GM23338 (cell line): Measurements from ENCODE around the gene IDI1. TPM values are rescaled to one million over a fixed set of nuclear protein-coding genes. Genes with fewer than 3 reads are reported as not detected.

Experiments used
- ATAC-seq: fragments of 200-7000 bp; cut with Tn5 transposase; 3 replicates; pipeline ENCODE4 v1.9.1; 2020
- DNase-seq: peaks from one replicate; pipeline ENCODE4 v3.0.0-alpha.2; 2015; ENCODE audit warnings: low spot score
- H2AFZ ChIP-seq: fragments of 200-600 bp; sonication (generic); 2 replicates; pipeline ENCODE4 v1.8.0; 2016; ENCODE audit warnings: antibody characterized with exemption, mild to moderate bottlenecking, moderate library complexity
- H3F3A ChIP-seq: fragments of 200-600 bp; sonication (generic); replicated peaks from 2 replicates; pipeline ENCODE4 v1.8.0; 2017; ENCODE audit warnings: antibody characterized with exemption, mixed run types, low read depth
- H3K27ac ChIP-seq: fragments of 200-600 bp; sonication (generic); 2 replicates; pipeline ENCODE4 v1.6.1; 2016; ENCODE audit warnings: low read depth
- H3K27me3 ChIP-seq: fragments of 200-600 bp; sonication (generic); 2 replicates; pipeline ENCODE4 v1.8.0; 2016; ENCODE audit warnings: mild to moderate bottlenecking, mixed run types, moderate library complexity; ENCODE audit not compliant: insufficient read depth
- H3K36me3 ChIP-seq: fragments of 200-600 bp; sonication (generic); 2 replicates; pipeline ENCODE4 v1.8.0; 2016; ENCODE audit warnings: mild to moderate bottlenecking; ENCODE audit not compliant: insufficient read depth
- H3K4me1 ChIP-seq: fragments of 200-600 bp; sonication (generic); 2 replicates; pipeline ENCODE4 v1.8.0; 2016; ENCODE audit warnings: mild to moderate bottlenecking, moderate library complexity; ENCODE audit not compliant: insufficient read depth
- H3K4me2 ChIP-seq: fragments of 200-600 bp; sonication (generic); 2 replicates; pipeline ENCODE4 v1.7.1; 2017; ENCODE audit warnings: mixed run types
- H3K4me3 ChIP-seq: fragments of 200-600 bp; sonication (generic); 2 replicates; pipeline ENCODE4 v1.6.1; 2016; ENCODE audit warnings: mixed run types
- H3K79me2 ChIP-seq: fragments of 200-600 bp; sonication (generic); replicated peaks from 2 replicates; pipeline ENCODE4 v1.8.0; 2017; ENCODE audit warnings: mild to moderate bottlenecking; ENCODE audit not compliant: insufficient read depth
- H3K9me2 ChIP-seq: fragments of 200-600 bp; sonication (generic); 2 replicates; pipeline ENCODE4 v1.8.0; 2017; ENCODE audit not compliant: insufficient read depth
- H4K20me1 ChIP-seq: fragments of 200-600 bp; sonication (generic); replicated peaks from 2 replicates; pipeline ENCODE4 v1.8.0; 2017; ENCODE audit warnings: mild to moderate bottlenecking; ENCODE audit not compliant: insufficient read depth
- H3K27ac Mint-ChIP-seq: 2 replicates; pipeline ENCODE4 v1.8.0; 2020; ENCODE audit warnings: inconsistent platforms, mild to moderate bottlenecking, moderate library complexity, mixed read lengths
- H3K27me3 Mint-ChIP-seq: 3 replicates; pipeline ENCODE4 v1.8.0; 2022; ENCODE audit warnings: low read depth, mild to moderate bottlenecking, moderate library complexity, mixed read lengths, inconsistent platforms; ENCODE audit not compliant: insufficient read depth, poor library complexity
- H3K36me3 Mint-ChIP-seq: 3 replicates; pipeline ENCODE4 v1.8.0; 2021; ENCODE audit warnings: low read depth, mild to moderate bottlenecking, inconsistent platforms, moderate library complexity, mixed read lengths
- H3K4me1 Mint-ChIP-seq: 3 replicates; pipeline ENCODE4 v1.8.0; 2020; ENCODE audit warnings: mild to moderate bottlenecking, inconsistent platforms, mixed read lengths
- H3K4me3 Mint-ChIP-seq: 3 replicates; pipeline ENCODE4 v1.8.0; 2021; ENCODE audit warnings: moderate library complexity, mild to moderate bottlenecking, inconsistent platforms, mixed read lengths
- H3K9me3 Mint-ChIP-seq: 3 replicates; pipeline ENCODE4 v1.8.0; 2020; ENCODE audit warnings: moderate library complexity, mild to moderate bottlenecking, inconsistent platforms, mixed read lengths
- JUNB ChIP-seq: IDR thresholded peaks from one replicate; pipeline ENCODE4 v1.6.1; 2016; ENCODE audit warnings: antibody characterized with exemption; ENCODE audit not compliant: unreplicated experiment
- STAT1 ChIP-seq: IDR thresholded peaks from one replicate; pipeline ENCODE4 v1.6.1; 2016; ENCODE audit warnings: antibody characterized with exemption; ENCODE audit not compliant: unreplicated experiment
- ZNF114 ChIP-seq: fragments of 250-450 bp; sonication (Bioruptor Pico); IDR thresholded peaks from 2 replicates; pipeline ENCODE4 v1.5.0; 2020; ENCODE audit warnings: mild to moderate bottlenecking, moderate library complexity
- polyA plus RNA-seq: library from polyadenylated mRNA; unstranded; fragments of >200 nt; fragmentation: Nextera tagmentation; extraction: Ambion mirVana; gene quantifications from 2 replicates; pipeline ENCODE4 v1.2.1, GENCODE V29; 2016
- total RNA-seq: library from RNA; depleted of rRNA; stranded (reverse); fragments of >200 nt; shearing (Covaris generic); gene quantifications from 2 replicates; pipeline ENCODE4 v1.2.3, GENCODE V29; 2014
- TF ChIP-seq, protein P1 (sequence below): fragments of 250-450 bp; sonication (Bioruptor Pico); IDR thresholded peaks from 2 replicates; pipeline ENCODE4 v1.5.0; 2020; ENCODE audit warnings: mild to moderate bottlenecking, moderate library complexity

IDI1 gene
- total and polyA plus RNA-seq, 2 experiments from 2014 or later, result 119 to 154 TPM

DNA sequence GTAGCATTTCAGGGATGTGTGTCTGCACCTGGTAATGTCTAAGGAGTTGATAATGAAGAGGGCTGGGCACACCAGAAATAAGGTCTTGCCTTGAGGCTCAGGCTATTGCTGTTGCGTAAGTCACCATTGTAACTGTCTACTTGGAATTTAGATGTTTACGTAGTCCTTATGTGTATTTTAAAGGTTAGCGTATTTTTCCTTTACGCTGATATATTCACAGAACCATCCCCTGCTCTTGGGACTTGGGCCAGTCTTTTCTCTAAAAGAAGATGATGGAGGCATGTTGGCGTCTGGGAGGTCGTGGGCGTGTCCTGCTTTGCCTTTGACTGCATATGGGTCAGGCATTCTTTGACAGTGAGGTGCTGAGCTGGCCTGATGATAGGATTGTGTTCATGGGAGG is 22.0 kb upstream of the IDI1 start:
- Mint-ChIP-seq H3K9me3 (no peaks in the 10 kb centered on the region), H3K36me3 (peaks cover 8% of the 10 kb centered on the region), H3K27ac (peak overlapping the region; percentile 19; the same call in 1 of the 2 replicates), H3K4me1 (peaks cover 4% of the 10 kb centered on the region; the same call in 2 of the 3 replicates), H3K4me3 (no peak overlapping the region), H3K27me3 (peaks cover 2% of the 10 kb centered on the region)
- no peaks in the 10 kb centered on the region; the same call in 1 of the 2 replicates for H3K4me1 ChIP-seq
- peaks cover 7% of the 10 kb centered on the region; the same call in 1 of the 2 replicates for H4K20me1 ChIP-seq
- H3K27ac ChIP-seq, result no peak overlapping the region
- H3K36me3 ChIP-seq, result no peaks in the 10 kb centered on the region
- no peaks in the 10 kb centered on the region for H3K27me3 ChIP-seq
- H3K79me2 ChIP-seq, result peaks cover 10% of the 10 kb centered on the region
- H3K9me2 ChIP-seq, result no peaks in the 10 kb centered on the region
- DNase-seq (peak; percentile 57), ATAC-seq (peak; percentile 76)
- H3K4me2 ChIP-seq, result no peak overlapping the region
- no peaks in the 10 kb centered on the region for H3F3A ChIP-seq
- TF ChIP-seq JUNB (no peak), STAT1 (no peak)
- TF ChIP-seq, protein P1, sequence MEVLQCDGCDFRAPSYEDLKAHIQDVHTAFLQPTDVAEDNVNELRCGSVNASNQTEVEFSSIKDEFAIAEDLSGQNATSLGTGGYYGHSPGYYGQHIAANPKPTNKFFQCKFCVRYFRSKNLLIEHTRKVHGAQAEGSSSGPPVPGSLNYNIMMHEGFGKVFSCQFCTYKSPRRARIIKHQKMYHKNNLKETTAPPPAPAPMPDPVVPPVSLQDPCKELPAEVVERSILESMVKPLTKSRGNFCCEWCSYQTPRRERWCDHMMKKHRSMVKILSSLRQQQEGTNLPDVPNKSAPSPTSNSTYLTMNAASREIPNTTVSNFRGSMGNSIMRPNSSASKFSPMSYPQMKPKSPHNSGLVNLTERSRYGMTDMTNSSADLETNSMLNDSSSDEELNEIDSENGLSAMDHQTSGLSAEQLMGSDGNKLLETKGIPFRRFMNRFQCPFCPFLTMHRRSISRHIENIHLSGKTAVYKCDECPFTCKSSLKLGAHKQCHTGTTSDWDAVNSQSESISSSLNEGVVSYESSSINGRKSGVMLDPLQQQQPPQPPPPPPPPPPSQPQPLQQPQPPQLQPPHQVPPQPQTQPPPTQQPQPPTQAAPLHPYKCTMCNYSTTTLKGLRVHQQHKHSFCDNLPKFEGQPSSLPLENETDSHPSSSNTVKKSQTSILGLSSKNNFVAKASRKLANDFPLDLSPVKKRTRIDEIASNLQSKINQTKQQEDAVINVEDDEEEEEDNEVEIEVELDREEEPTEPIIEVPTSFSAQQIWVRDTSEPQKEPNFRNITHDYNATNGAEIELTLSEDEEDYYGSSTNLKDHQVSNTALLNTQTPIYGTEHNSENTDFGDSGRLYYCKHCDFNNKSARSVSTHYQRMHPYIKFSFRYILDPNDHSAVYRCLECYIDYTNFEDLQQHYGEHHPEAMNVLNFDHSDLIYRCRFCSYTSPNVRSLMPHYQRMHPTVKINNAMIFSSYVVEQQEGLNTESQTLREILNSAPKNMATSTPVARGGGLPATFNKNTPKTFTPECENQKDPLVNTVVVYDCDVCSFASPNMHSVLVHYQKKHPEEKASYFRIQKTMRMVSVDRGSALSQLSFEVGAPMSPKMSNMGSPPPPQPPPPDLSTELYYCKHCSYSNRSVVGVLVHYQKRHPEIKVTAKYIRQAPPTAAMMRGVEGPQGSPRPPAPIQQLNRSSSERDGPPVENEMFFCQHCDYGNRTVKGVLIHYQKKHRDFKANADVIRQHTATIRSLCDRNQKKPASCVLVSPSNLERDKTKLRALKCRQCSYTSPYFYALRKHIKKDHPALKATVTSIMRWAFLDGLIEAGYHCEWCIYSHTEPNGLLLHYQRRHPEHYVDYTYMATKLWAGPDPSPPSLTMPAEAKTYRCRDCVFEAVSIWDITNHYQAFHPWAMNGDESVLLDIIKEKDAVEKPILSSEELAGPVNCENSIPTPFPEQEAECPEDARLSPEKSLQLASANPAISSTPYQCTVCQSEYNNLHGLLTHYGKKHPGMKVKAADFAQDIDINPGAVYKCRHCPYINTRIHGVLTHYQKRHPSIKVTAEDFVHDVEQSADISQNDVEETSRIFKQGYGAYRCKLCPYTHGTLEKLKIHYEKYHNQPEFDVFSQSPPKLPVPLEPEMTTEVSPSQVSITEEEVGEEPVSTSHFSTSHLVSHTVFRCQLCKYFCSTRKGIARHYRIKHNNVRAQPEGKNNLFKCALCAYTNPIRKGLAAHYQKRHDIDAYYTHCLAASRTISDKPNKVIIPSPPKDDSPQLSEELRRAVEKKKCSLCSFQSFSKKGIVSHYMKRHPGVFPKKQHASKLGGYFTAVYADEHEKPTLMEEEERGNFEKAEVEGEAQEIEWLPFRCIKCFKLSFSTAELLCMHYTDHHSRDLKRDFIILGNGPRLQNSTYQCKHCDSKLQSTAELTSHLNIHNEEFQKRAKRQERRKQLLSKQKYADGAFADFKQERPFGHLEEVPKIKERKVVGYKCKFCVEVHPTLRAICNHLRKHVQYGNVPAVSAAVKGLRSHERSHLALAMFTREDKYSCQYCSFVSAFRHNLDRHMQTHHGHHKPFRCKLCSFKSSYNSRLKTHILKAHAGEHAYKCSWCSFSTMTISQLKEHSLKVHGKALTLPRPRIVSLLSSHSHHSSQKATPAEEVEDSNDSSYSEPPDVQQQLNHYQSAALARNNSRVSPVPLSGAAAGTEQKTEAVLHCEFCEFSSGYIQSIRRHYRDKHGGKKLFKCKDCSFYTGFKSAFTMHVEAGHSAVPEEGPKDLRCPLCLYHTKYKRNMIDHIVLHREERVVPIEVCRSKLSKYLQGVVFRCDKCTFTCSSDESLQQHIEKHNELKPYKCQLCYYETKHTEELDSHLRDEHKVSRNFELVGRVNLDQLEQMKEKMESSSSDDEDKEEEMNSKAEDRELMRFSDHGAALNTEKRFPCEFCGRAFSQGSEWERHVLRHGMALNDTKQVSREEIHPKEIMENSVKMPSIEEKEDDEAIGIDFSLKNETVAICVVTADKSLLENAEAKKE (CRISPR knock-in tag), result no peak
- no peak overlapping the region for H3K4me3 ChIP-seq
- H2AFZ ChIP-seq, result no peak overlapping the region

DNA sequence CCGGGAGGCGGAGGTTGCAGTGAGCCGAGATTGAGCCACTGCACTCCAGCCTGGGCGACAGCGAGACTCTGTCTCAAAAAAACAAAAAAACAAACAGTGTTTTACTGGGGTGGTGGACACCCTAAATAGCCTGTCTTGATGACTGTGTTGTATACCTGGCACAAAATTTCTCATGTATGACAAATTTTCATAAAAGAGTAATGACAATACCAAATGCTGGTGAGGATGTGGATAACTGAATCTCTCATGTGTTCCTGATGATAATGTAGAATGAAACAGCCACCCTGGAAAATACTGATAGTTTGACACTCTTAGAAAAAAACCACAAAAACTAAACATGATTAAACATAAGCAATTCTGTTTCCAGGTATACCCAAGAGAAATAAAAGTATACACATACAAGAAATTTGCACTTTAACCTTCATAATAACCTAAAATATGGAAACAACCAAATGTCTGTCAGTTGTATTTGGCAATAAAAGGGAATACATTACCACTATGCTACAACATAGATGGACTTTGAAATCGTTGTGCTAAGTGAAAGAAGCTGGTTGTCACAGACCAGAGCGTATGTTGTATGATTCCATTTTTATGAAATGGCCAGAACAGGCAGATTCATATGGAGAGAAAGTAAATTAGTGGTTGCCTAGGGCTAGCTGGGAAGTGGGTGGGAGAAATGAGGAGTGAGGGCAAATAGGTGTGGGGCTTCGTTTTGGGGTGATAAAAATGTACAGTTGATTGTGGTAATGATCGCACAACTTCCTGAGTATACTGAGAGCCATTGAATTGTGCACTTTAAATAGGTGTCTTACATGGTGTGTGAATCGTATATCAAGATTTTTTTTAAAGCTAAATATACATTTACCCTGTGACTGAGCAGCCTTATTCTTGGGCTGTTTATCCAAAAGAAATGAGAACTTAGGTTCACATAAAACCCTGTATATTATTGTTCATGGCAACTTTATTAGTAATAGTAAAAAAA is 19.8 kb upstream of the IDI1 start:
- no peak overlapping the region for H3K27ac Mint-ChIP-seq
- H3K27ac ChIP-seq, result no peak overlapping the region
- no peak for TF ChIP-seq STAT1
- no peak for TF ChIP-seq ZNF114 (CRISPR knock-in tag)

More for the DNA sequence above, 19.8 kb upstream of the IDI1 start:
- peaks cover 6% of the 10 kb centered on the region; the same call in 1 of the 2 replicates for H4K20me1 ChIP-seq
- H3K4me2 ChIP-seq, result no peak overlapping the region
- no peaks in the 10 kb centered on the region for H3K36me3 ChIP-seq
- peaks cover 13% of the 10 kb centered on the region for H3K79me2 ChIP-seq
- Mint-ChIP-seq H3K36me3 (peaks cover 1% of the 10 kb centered on the region; the same call in 2 of the 3 replicates), H3K4me1 (peaks cover 4% of the 10 kb centered on the region; the same call in 2 of the 3 replicates), H3K27me3 (peaks cover 2% of the 10 kb centered on the region), H3K4me3 (no peak overlapping the region), H3K9me3 (no peaks in the 10 kb centered on the region)
- no peaks in the 10 kb centered on the region; the same call in 1 of the 2 replicates for H3F3A ChIP-seq
- no peak for ATAC-seq
- no peaks in the 10 kb centered on the region; the same call in 1 of the 2 replicates for H3K4me1 ChIP-seq
- H3K27me3 ChIP-seq, result no peaks in the 10 kb centered on the region
- no peaks in the 10 kb centered on the region for H3K9me2 ChIP-seq
- H3K4me3 ChIP-seq, result no peak overlapping the region
- DNase-seq, result no peak
- H2AFZ ChIP-seq, result no peak overlapping the region
